C4-2B (cell line): ENCODE data around the gene DERA.
"Not testable (repeated sequence)": the region's sequence is repeated elsewhere in the genome, so short reads cannot be mapped to it uniquely, and the experiment has no call there.

Source experiments
- H3K27ac ChIP-seq: fragments of 450-650 bp; 2 replicates; pipeline ENCODE4 v1.5.1; 2017
- CTCF ChIP-seq: fragments of 450-650 bp; conservative IDR thresholded peaks from 2 replicates; pipeline ENCODE4 v1.5.1; 2017; ENCODE audit warnings: mild to moderate bottlenecking
- ZFX ChIP-seq: fragments of 450-650 bp; IDR thresholded peaks from 2 replicates; pipeline ENCODE4 v1.6.1; 2017

The DERA gene

GRCh38 chr12:15910864-15911721 lies at the start of gene DERA:
DERA (plus strand) TSS chr12:15911332; CDS start chr12:15911384, 52 bp downstream.
- H3K27ac ChIP-seq = peak within 1 kb of the TSS; percentile 96
- peak; percentile 72; the same call in 1 of the 2 replicates for TF ChIP-seq ZFX
- TF ChIP-seq CTCF = no peak

GRCh38 chr12:15861404-15861803 lies 49.7 kb upstream of the DERA start:
- H3K27ac ChIP-seq = no peak overlapping the region
- TF ChIP-seq ZFX = no peak
- no peak for TF ChIP-seq CTCF

GRCh38 chr12:15862840-15863239 lies 48.3 kb upstream of the DERA start:
- H3K27ac ChIP-seq = no peak overlapping the region
- TF ChIP-seq ZFX = no peak

- TF ChIP-seq ZFX = no peak
- TF ChIP-seq CTCF = no peak
- no peak overlapping the region for H3K27ac ChIP-seq
Measured at GRCh38 chr12:15863372-15863771, 47.8 kb upstream of the DERA start.

GRCh38 chr12:15863984-15864383 lies 47.1 kb upstream of the DERA start:
- H3K27ac ChIP-seq = no peak overlapping the region
- TF ChIP-seq ZFX = no peak
- TF ChIP-seq CTCF = no peak

GRCh38 chr12:15868186-15868585 lies 42.9 kb upstream of the DERA start:
- no peak overlapping the region for H3K27ac ChIP-seq
- TF ChIP-seq CTCF = no peak
- no peak for TF ChIP-seq ZFX

- no peak for TF ChIP-seq CTCF
- TF ChIP-seq ZFX = no peak
- H3K27ac ChIP-seq = no peak overlapping the region
Measured at GRCh38 chr12:15873556-15873955, 37.6 kb upstream of the DERA start.

- H3K27ac ChIP-seq = not testable (repeated sequence)
Measured at GRCh38 chr12:15874556-15875145, 36.5 kb upstream of the DERA start.
